HEK293T (cell line): ENCODE measurements around the gene HYDIN.

Source experiments
- ARNT ChIP-seq: fragments of 450-650 bp; IDR thresholded peaks from 2 replicates; pipeline ENCODE4 v1.6.1; 2017; ENCODE audit warnings: mild to moderate bottlenecking
- BHLHE40 ChIP-seq: fragments of 450-650 bp; IDR thresholded peaks from 2 replicates; pipeline ENCODE4 v1.6.1; 2016; ENCODE audit warnings: mild to moderate bottlenecking, moderate library complexity, borderline replicate concordance
- CTBP1 ChIP-seq: fragments of 450-650 bp; IDR thresholded peaks from 2 replicates; pipeline ENCODE4 v1.6.1; 2016; ENCODE audit warnings: borderline replicate concordance
- ELF4 ChIP-seq: fragments of 450-650 bp; IDR thresholded peaks from 2 replicates; pipeline ENCODE4 v1.6.1; 2017; ENCODE audit warnings: antibody characterized with exemption
- FOXK2 ChIP-seq: fragments of 450-650 bp; IDR thresholded peaks from 2 replicates; pipeline ENCODE4 v1.6.1; 2016; ENCODE audit warnings: mild to moderate bottlenecking
- FOXM1 ChIP-seq: fragments of 450-650 bp; IDR thresholded peaks from 2 replicates; pipeline ENCODE4 v1.6.1; 2017; ENCODE audit warnings: mild to moderate bottlenecking, borderline replicate concordance
- PKNOX1 ChIP-seq: fragments of 450-650 bp; IDR thresholded peaks from 2 replicates; pipeline ENCODE4 v1.6.1; 2016
- TARDBP ChIP-seq: fragments of 450-650 bp; IDR thresholded peaks from 2 replicates; pipeline ENCODE4 v1.6.1; 2016
- ZNF384 ChIP-seq: fragments of 450-650 bp; IDR thresholded peaks from 2 replicates; pipeline ENCODE4 v1.6.1; 2016

GRCh38 chr16:71226229-71227141, 4.0 kb downstream of the HYDIN start:
- no peak for TF ChIP-seq BHLHE40
- TF ChIP-seq ELF4, result no peak
- TF ChIP-seq FOXM1, result no peak
- no peak for TF ChIP-seq FOXK2
- TF ChIP-seq PKNOX1, result no peak
- no peak for TF ChIP-seq TARDBP
- TF ChIP-seq ARNT, result no peak
- TF ChIP-seq CTBP1, result no peak
- no peak for TF ChIP-seq ZNF384
